Measurements from ENCODE around the gene MFAP5. TPM values are rescaled to one million over a fixed set of nuclear protein-coding genes. Genes with fewer than 3 reads are reported as not detected.

MFAP5 gene
- total RNA-seq, 1 experiment from 2014 or later: 0.61 TPM

DNA sequence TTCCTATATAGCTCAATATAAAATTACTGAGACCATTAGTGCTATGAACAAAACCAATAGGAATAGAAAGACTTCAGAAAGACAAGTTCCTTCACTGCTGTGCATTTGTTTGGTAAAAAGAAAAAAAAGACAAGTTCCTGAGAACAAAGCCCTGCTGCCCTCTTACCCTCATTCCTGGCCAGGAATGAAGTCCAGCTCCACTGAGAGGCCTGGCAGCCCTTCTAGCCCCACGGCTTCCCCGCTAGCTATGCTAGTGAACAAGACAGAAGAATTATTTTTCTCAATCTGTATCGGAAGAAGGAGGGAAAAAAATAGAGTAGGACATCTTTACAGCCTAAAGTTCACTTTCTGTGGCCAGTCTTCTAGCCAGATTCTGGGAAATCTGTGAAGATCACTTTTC lies 1.6 kb downstream of the MFAP5 start:
- H3K9me3 ChIP-seq: no peaks in the 10 kb centered on the region
- Mint-ChIP-seq H3K27me3 (ENCODE audit: insufficient read depth, unreplicated experiment) (peaks cover 9% of the 10 kb centered on the region), H3K36me3 (ENCODE audit: insufficient read depth, unreplicated experiment) (no peaks in the 10 kb centered on the region), H3K4me1 (ENCODE audit: low read depth, unreplicated experiment) (no peaks in the 10 kb centered on the region), H3K9me3 (ENCODE audit: unreplicated experiment) (no peaks in the 10 kb centered on the region), H3K4me3 (ENCODE audit: unreplicated experiment) (no peak overlapping the region), H3K27ac (ENCODE audit: unreplicated experiment) (no peak overlapping the region)
- TF ChIP-seq, protein P1, sequence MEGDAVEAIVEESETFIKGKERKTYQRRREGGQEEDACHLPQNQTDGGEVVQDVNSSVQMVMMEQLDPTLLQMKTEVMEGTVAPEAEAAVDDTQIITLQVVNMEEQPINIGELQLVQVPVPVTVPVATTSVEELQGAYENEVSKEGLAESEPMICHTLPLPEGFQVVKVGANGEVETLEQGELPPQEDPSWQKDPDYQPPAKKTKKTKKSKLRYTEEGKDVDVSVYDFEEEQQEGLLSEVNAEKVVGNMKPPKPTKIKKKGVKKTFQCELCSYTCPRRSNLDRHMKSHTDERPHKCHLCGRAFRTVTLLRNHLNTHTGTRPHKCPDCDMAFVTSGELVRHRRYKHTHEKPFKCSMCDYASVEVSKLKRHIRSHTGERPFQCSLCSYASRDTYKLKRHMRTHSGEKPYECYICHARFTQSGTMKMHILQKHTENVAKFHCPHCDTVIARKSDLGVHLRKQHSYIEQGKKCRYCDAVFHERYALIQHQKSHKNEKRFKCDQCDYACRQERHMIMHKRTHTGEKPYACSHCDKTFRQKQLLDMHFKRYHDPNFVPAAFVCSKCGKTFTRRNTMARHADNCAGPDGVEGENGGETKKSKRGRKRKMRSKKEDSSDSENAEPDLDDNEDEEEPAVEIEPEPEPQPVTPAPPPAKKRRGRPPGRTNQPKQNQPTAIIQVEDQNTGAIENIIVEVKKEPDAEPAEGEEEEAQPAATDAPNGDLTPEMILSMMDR (IDR thresholded peaks at IDR 0.05; ENCODE audit: insufficient read depth in 1 of 2, low read depth in 1 of 2, low read length in 1 of 2, severe bottlenecking in 1 of 2, unreplicated experiment in 1 of 2): no peak
- no peaks in the 10 kb centered on the region for H3K36me3 ChIP-seq (ENCODE audit: control insufficient read depth, insufficient read depth, low read length)
- no TSS peak for BruUV-seq (replicated peaks)
- ChIA-PET POLR2A (no interaction called here), CTCF (no interaction called here)
- DNase-seq: no peak
- no peaks in the 10 kb centered on the region for H3K4me1 ChIP-seq
- no peak overlapping the region for H3K4me3 ChIP-seq (ENCODE audit: low read depth, low read length)
- intact Hi-C loops (cut with micrococcal nuclease; ENCODE audit: unreplicated experiment): no loop called here
- peaks cover 2% of the 10 kb centered on the region; the same call in 1 of the 2 replicates for H3K27me3 ChIP-seq (replicated peaks; ENCODE audit: control insufficient read depth, insufficient read depth, low read length)

DNA sequence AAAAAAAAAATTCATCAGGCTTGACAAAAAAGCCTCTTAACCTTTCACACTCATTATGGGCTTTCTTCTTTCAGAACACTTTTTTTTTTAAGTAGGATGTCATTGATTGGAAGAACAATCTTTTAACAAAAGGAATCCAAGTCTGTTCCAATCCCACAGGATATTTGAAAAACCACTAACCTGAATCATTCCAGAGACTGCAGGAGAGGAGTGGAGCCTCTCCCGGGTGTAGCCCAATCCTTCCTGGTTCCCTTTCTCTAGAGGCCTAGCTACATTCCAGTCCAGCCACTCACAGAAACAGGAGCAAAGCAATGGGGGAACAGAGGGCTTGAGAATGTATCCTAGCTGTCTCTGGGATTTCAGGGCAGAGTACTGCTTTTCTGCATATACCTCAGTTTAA lies 4.3 kb downstream of the MFAP5 start:
- Histone ChIP-seq H3K4me1 (no peaks in the 10 kb centered on the region), H3K4me3 (ENCODE audit: low read depth, low read length) (no peak overlapping the region), H3K27me3 (replicated peaks; ENCODE audit: control insufficient read depth, insufficient read depth, low read length) (peaks cover 2% of the 10 kb centered on the region; the same call in 1 of the 2 replicates), H3K9me3 (no peaks in the 10 kb centered on the region), H3K36me3 (ENCODE audit: control insufficient read depth, insufficient read depth, low read length) (no peaks in the 10 kb centered on the region)
- TF ChIP-seq, protein P1 (IDR thresholded peaks at IDR 0.05; ENCODE audit: insufficient read depth in 1 of 2, low read depth in 1 of 2, low read length in 1 of 2, severe bottlenecking in 1 of 2, unreplicated experiment in 1 of 2): no peak
- Mint-ChIP-seq H3K9me3 (ENCODE audit: unreplicated experiment) (no peaks in the 10 kb centered on the region), H3K27ac (ENCODE audit: unreplicated experiment) (no peak overlapping the region), H3K27me3 (ENCODE audit: insufficient read depth, unreplicated experiment) (peaks cover 7% of the 10 kb centered on the region), H3K36me3 (ENCODE audit: insufficient read depth, unreplicated experiment) (no peaks in the 10 kb centered on the region), H3K4me3 (ENCODE audit: unreplicated experiment) (no peak overlapping the region), H3K4me1 (ENCODE audit: low read depth, unreplicated experiment) (no peaks in the 10 kb centered on the region)
- POLR2A ChIA-PET: no interaction called here
- no peak for DNase-seq
- CTCF ChIA-PET: interaction anchor here (1.8 to 2.4 kb wide), 2 partner anchors 232 to 392 kb away, joined by 27 to 29 read pairs; no protein-coding TSS in a partner anchor
- BruUV-seq (replicated peaks): no TSS peak
- intact Hi-C loops (cut with micrococcal nuclease; ENCODE audit: unreplicated experiment): loop anchor here (10.0 kb wide), 1 partner anchor 386 kb away; no protein-coding TSS in a partner anchor

DNA sequence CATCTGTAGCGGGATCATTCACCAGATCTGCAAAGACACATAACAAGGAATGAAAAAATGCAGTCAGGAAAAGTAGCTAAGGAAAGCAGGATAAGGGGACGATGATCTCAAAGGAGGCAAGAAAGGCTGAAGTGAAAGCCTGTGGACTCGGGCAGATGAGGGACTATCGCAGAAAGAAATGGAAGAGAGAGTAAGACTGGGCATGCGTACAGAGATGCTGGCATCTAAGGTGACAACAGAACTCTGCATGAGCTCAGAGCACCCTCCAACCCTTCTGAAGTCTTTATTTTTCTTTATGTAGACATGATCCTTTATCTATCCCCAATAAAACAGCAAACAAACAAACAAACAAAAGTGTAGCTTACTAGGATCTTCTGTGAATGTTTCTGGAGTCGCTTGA lies 7.2 kb downstream of the MFAP5 start:
- no peaks in the 10 kb centered on the region; the same call in 1 of the 2 replicates for H3K27me3 ChIP-seq (replicated peaks; ENCODE audit: control insufficient read depth, insufficient read depth, low read length)
- H3K9me3 ChIP-seq: no peaks in the 10 kb centered on the region
- peaks cover 12% of the 10 kb centered on the region for H3K27me3 Mint-ChIP-seq (ENCODE audit: insufficient read depth, unreplicated experiment)
- no peaks in the 10 kb centered on the region for H3K4me1 Mint-ChIP-seq (ENCODE audit: low read depth, unreplicated experiment)
- H3K36me3 ChIP-seq (ENCODE audit: control insufficient read depth, insufficient read depth, low read length): no peaks in the 10 kb centered on the region
- ChIA-PET POLR2A (no interaction called here), CTCF (interaction anchor here (0.6 to 1.1 kb wide), 3 partner anchors 90 to 294 kb away, joined by 3 read pairs; partner anchors contain the start of gene M6PR)
- H3K36me3 Mint-ChIP-seq (ENCODE audit: insufficient read depth, unreplicated experiment): no peaks in the 10 kb centered on the region
- TF ChIP-seq, protein P1 (IDR thresholded peaks at IDR 0.05; ENCODE audit: insufficient read depth in 1 of 2, low read depth in 1 of 2, low read length in 1 of 2, severe bottlenecking in 1 of 2, unreplicated experiment in 1 of 2): no peak
- DNase-seq: no peak
- H3K9me3 Mint-ChIP-seq (ENCODE audit: unreplicated experiment): no peaks in the 10 kb centered on the region
- intact Hi-C loops (cut with micrococcal nuclease; ENCODE audit: unreplicated experiment): loop anchor here (10.0 kb wide), 1 partner anchor 389 kb away; no protein-coding TSS in a partner anchor
- H3K4me1 ChIP-seq: no peaks in the 10 kb centered on the region
- no peak overlapping the region for H3K27ac Mint-ChIP-seq (ENCODE audit: unreplicated experiment)
- no peak overlapping the region for H3K4me3 Mint-ChIP-seq (ENCODE audit: unreplicated experiment)
- no peak overlapping the region for H3K4me3 ChIP-seq (ENCODE audit: low read depth, low read length)
- no TSS peak for BruUV-seq (replicated peaks)
